IMR-90 (cell line): ENCODE measurements around the gene S100A11. TPM values are rescaled to one million over a fixed set of nuclear protein-coding genes. Genes with fewer than 3 reads are reported as not detected.
A peak's percentile ranks its signal among the peaks of the same experiment; 100 is the strongest.

Experiments
- ATAC-seq: fragments of 200-7000 bp; cut with Tn5 transposase; 2 replicates; pipeline ENCODE4 v1.9.1; 2020; ENCODE audit warnings: low read depth, mild to moderate bottlenecking, moderate library complexity
- BruUV-seq: library from RNA; stranded (reverse); fragments of 400-500 nt; replicated peaks from 2 replicates; lab custom pipeline; 2021; lab: Mats Ljungman, UMichigan
- CTCF ChIA-PET: fragments of 300-600 bp; formaldehyde crosslinking; extraction: SDS; loops from one replicate; lab custom pipeline; 2021; ENCODE audit warnings: antibody characterized with exemption; lab: Yijun Ruan, JAX
- POLR2A ChIA-PET: fragments of 300-600 bp; sonication (Branson Sonifier 250); formaldehyde crosslinking; loops from one replicate; lab custom pipeline; 2022; ENCODE audit warnings: antibody characterized with exemption; ENCODE audit not compliant: unreplicated experiment; lab: Charles Lee
- DNase-seq: peaks from one replicate; pipeline ENCODE4 v3.0.0; 2013
- H2AFZ ChIP-seq: replicated peaks from 2 replicates; pipeline ENCODE3; 2013; ENCODE audit warnings: low read length, mild to moderate bottlenecking; ENCODE audit not compliant: poor library complexity
- H2AK5ac ChIP-seq: 2 replicates; pipeline ENCODE4 v1.6.1; 2013; ENCODE audit warnings: low read depth, low read length, inconsistent platforms
- H2AK9ac ChIP-seq: replicated peaks from 2 replicates; pipeline ENCODE3; 2013; ENCODE audit warnings: mild to moderate bottlenecking, low read depth, low read length, moderate library complexity; ENCODE audit not compliant: poor library complexity
- H2BK120ac ChIP-seq: 2 replicates; pipeline ENCODE4 v1.6.1; 2013; ENCODE audit warnings: low read depth, low read length, inconsistent platforms
- H2BK15ac ChIP-seq: 3 replicates; pipeline ENCODE4 v1.6.1; 2013; ENCODE audit warnings: low read depth, low read length, inconsistent platforms
- H2BK20ac ChIP-seq: 2 replicates; pipeline ENCODE4 v1.6.1; 2013; ENCODE audit warnings: low read depth, mild to moderate bottlenecking, inconsistent platforms, low read length, moderate library complexity
- H2BK5ac ChIP-seq: 2 replicates; pipeline ENCODE4 v1.6.1; 2013; ENCODE audit warnings: mild to moderate bottlenecking, low read depth, low read length, inconsistent platforms; ENCODE audit not compliant: poor library complexity, severe bottlenecking
- H3K14ac ChIP-seq: replicated peaks from 2 replicates; pipeline ENCODE4 v1.6.1; 2013; ENCODE audit warnings: low read depth, low read length, inconsistent platforms
- H3K18ac ChIP-seq: 2 replicates; pipeline ENCODE4 v1.6.1; 2013; ENCODE audit warnings: low read depth, low read length, control low read depth
- H3K23ac ChIP-seq: 2 replicates; pipeline ENCODE4 v1.6.1; 2013; ENCODE audit warnings: low read depth, low read length, inconsistent platforms
- H3K27ac ChIP-seq: 2 replicates; pipeline ENCODE4 v1.5.1; 2013; ENCODE audit warnings: mild to moderate bottlenecking, control low read depth, low read length; ENCODE audit not compliant: insufficient read depth
- H3K27me3 ChIP-seq: 2 replicates; pipeline ENCODE4 v1.6.1; 2013; ENCODE audit warnings: low read length; ENCODE audit not compliant: control insufficient read depth, insufficient read depth
- H3K36me3 ChIP-seq: 2 replicates; pipeline ENCODE4 v1.6.1; 2013; ENCODE audit warnings: low read length, mixed read lengths; ENCODE audit not compliant: control insufficient read depth, insufficient read depth
- H3K4ac ChIP-seq: 2 replicates; pipeline ENCODE4 v1.6.1; 2013; ENCODE audit warnings: low read depth, low read length, inconsistent platforms
- H3K4me1 ChIP-seq: 2 replicates; pipeline ENCODE4 v1.6.1; 2013; ENCODE audit warnings: low read length, mixed read lengths; ENCODE audit not compliant: control insufficient read depth, insufficient read depth
- H3K4me2 ChIP-seq: 2 replicates; pipeline ENCODE4 v1.6.1; 2013; ENCODE audit warnings: low read depth, mild to moderate bottlenecking, control low read depth, low read length, moderate library complexity
- H3K4me3 ChIP-seq: 2 replicates; pipeline ENCODE4 v1.5.1; 2013; ENCODE audit warnings: low read depth, mild to moderate bottlenecking, control low read depth, low read length, moderate library complexity; ENCODE audit not compliant: insufficient read depth
- H3K56ac ChIP-seq: 2 replicates; pipeline ENCODE4 v1.6.1; 2013; ENCODE audit warnings: low read length, inconsistent platforms; ENCODE audit not compliant: insufficient read depth; ENCODE audit errors: extremely low read depth
- H3K79me1 ChIP-seq, 2 experiments: 2 replicates each; pipeline ENCODE4 v1.6.1; 2013; ENCODE audit warnings: low read length in 2 of 2, inconsistent platforms in 1 of 2, low read depth in 1 of 2
- H3K9ac ChIP-seq: 2 replicates; pipeline ENCODE4 v1.6.1; 2013; ENCODE audit warnings: low read depth, low read length, control low read depth
- H3K9me1 ChIP-seq: 2 replicates; pipeline ENCODE4 v1.6.1; 2013; ENCODE audit warnings: low read length, inconsistent platforms; ENCODE audit not compliant: insufficient read depth
- H3K9me3 ChIP-seq: 2 replicates; pipeline ENCODE4 v1.6.1; 2013; ENCODE audit warnings: low read length; ENCODE audit not compliant: control insufficient read depth, insufficient read depth
- H4K20me1 ChIP-seq: 2 replicates; pipeline ENCODE4 v1.6.1; 2013; ENCODE audit warnings: low read length, inconsistent platforms; ENCODE audit not compliant: insufficient read depth
- H4K5ac ChIP-seq: 2 replicates; pipeline ENCODE4 v1.6.1; 2013; ENCODE audit warnings: mild to moderate bottlenecking, low read depth, low read length, control low read depth
- H4K8ac ChIP-seq, 2 experiments: 2 replicates each; pipeline ENCODE4 v1.6.1; 2013; ENCODE audit warnings: low read depth in 2 of 2, low read length in 2 of 2, control low read depth in 1 of 2, inconsistent platforms in 1 of 2
- H4K91ac ChIP-seq: 2 replicates; pipeline ENCODE4 v1.6.1; 2013; ENCODE audit warnings: low read depth, low read length, inconsistent platforms; ENCODE audit not compliant: insufficient read depth
- BHLHE40 ChIP-seq: fragments of 150-350 bp; IDR thresholded peaks from 2 replicates; pipeline ENCODE4 v1.6.1; 2016; ENCODE audit warnings: mild to moderate bottlenecking, low read depth, low read length
- CEBPB ChIP-seq: IDR thresholded peaks from 2 replicates; pipeline ENCODE4 v1.6.1; 2012; ENCODE audit warnings: low read depth, low read length, improper control_type of control experiment
- CHD1 ChIP-seq: IDR thresholded peaks from 2 replicates; pipeline ENCODE4 v1.6.1; 2012; ENCODE audit warnings: low read depth, low read length, improper control_type of control experiment
- ELK1 ChIP-seq: fragments of 150-350 bp; IDR thresholded peaks from 2 replicates; pipeline ENCODE4 v1.6.1; 2016; ENCODE audit warnings: low read depth, mild to moderate bottlenecking, low read length, moderate library complexity, borderline replicate concordance
- FOS ChIP-seq: fragments of 150-350 bp; IDR thresholded peaks from 2 replicates; pipeline ENCODE4 v1.6.1; 2016; ENCODE audit warnings: low read depth, low read length
- MAFK ChIP-seq: IDR thresholded peaks from 2 replicates; pipeline ENCODE4 v1.6.1; 2012; ENCODE audit warnings: low read depth, low read length, improper control_type of control experiment
- MAZ ChIP-seq: IDR thresholded peaks from 2 replicates; pipeline ENCODE4 v1.6.1; 2012; ENCODE audit warnings: low read depth, mild to moderate bottlenecking, low read length, improper control_type of control experiment, moderate library complexity, borderline replicate concordance
- MXI1 ChIP-seq: IDR thresholded peaks from 2 replicates; pipeline ENCODE4 v1.6.1; 2012; ENCODE audit warnings: low read depth, mild to moderate bottlenecking, low read length, moderate library complexity, borderline replicate concordance
- NFE2L2 ChIP-seq: fragments of 150-350 bp; IDR thresholded peaks from 2 replicates; pipeline ENCODE4 v1.6.1; 2016; ENCODE audit warnings: low read depth, mild to moderate bottlenecking, low read length
- POLR2A ChIP-seq: IDR thresholded peaks from 2 replicates; pipeline ENCODE4 v1.6.1; 2012; ENCODE audit warnings: mild to moderate bottlenecking, low read depth, low read length
- RAD21 ChIP-seq: IDR thresholded peaks from 2 replicates; pipeline ENCODE4 v1.6.1; 2012; ENCODE audit warnings: low read length, improper control_type of control experiment
- RCOR1 ChIP-seq: IDR thresholded peaks from 2 replicates; pipeline ENCODE4 v1.6.1; 2012; ENCODE audit warnings: mild to moderate bottlenecking, low read length, improper control_type of control experiment; ENCODE audit not compliant: insufficient replicate concordance
- RFX5 ChIP-seq: IDR thresholded peaks from 2 replicates; pipeline ENCODE4 v1.8.0; 2012; ENCODE audit warnings: low read depth, mild to moderate bottlenecking, low read length, moderate library complexity
- SMC3 ChIP-seq: fragments of 150-350 bp; IDR thresholded peaks from 2 replicates; pipeline ENCODE4 v1.6.1; 2016; ENCODE audit warnings: low read depth, mild to moderate bottlenecking, antibody characterized with exemption, low read length, moderate library complexity
- USF2 ChIP-seq: fragments of 150-350 bp; IDR thresholded peaks from 2 replicates; pipeline ENCODE4 v1.6.1; 2017; ENCODE audit warnings: mild to moderate bottlenecking, antibody characterized with exemption, low read length, low read depth
- WGBS, 2 experiments: methylation state at CpG; one replicate each; pipeline versions ENCODE4 v1.1.5 to v1.1.7; 2013; ENCODE audit warnings: missing lambda C conversion rate in 2 of 2; ENCODE audit not compliant: insufficient read length in 1 of 2; ENCODE audit errors: extremely low coverage in 2 of 2; 5-methylcytosine and 5-hydroxymethylcytosine counted together
- dilution Hi-C: fragments of 300-500 bp; cut with HindIII; formaldehyde crosslinking; loops from one replicate; pipeline ENCODE4 v1.14.3; 2018; ENCODE audit warnings: low sequenced_read_pairs; ENCODE audit not compliant: unreplicated experiment
- in situ Hi-C: fragments of 300-500 bp; cut with MboI; formaldehyde crosslinking; loops from 3 replicates; pipeline ENCODE4 v1.14.3; 2019; ENCODE audit warnings: low sequenced_read_pairs, inconsistent platforms, mixed read lengths
- intact Hi-C: fragments of 100-400 bp; cut with micrococcal nuclease; formaldehyde crosslinking; loops from 2 replicates; pipeline ENCODE4 v1.10.0; 2022
- polyA plus RNA-seq, 3 experiments: library from polyadenylated mRNA; depleted of rRNA; stranded (reverse); fragments of >200 nt; gene quantifications; 2 replicates each; pipeline ENCODE4 v1.2.3, GENCODE V29; 2012; ENCODE audit warnings: low replicate concordance in 1 of 3
- total RNA-seq: library from RNA; depleted of rRNA; stranded (reverse); fragments of >200 nt; gene quantifications from 2 replicates; pipeline ENCODE4 v1.2.3, GENCODE V29; 2012

S100A11 gene
- total and polyA plus RNA-seq, 2 of the 4 experiments (the other 2 are of a cell fraction) = 167 to 1,402 TPM

DNA sequence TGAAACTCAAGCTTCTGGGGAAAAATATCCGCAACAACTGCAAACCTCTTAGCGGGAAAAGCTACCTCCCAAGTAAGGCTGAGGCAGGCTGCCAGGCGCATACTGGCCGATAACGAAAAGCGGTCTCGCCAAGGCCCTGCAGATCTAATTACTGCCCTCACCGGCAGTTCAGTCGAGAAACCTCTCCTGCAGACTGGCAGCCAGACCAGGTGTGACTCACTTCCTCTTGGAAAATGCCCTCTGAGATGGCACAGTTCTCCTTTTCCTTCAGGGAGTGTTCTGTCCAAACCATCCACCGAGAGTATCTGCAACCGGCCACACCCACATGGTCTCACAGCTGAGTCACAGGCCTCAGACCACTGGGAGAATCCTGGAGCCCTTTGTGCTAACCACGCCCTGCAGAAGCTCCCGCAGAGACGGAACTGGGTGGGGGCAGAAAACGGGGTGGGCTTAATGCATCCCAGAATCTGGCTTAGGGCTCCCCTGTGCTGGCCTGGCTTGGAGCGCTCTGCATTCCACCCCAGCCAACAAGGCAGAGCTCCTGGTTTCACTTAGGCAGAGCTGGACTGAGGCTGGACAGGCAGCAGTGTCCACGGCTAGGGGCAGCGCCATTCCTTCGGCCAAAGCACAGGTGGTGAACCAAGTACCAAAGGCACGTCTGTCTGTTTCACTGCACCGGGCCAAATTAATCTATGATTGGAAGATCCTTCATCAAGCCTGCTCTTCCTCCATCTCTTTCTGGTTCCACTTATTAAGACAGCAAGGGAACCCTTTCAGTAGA is 44.3 kb downstream of the S100A11 start:
- H3K23ac ChIP-seq = peak overlapping the region; percentile 96
- H4K20me1 ChIP-seq = peaks cover 58% of the 10 kb centered on the region
- dilution Hi-C loops = no loop called here
- H2BK120ac ChIP-seq = peak overlapping the region; percentile 82
- no TSS peak for BruUV-seq
- H3K14ac ChIP-seq = peak overlapping the region; percentile 96
- H3K9me1 ChIP-seq = peaks cover 12% of the 10 kb centered on the region
- H3K4me3 ChIP-seq = peak overlapping the region; percentile 89
- peak overlapping the region; percentile 94 for H2AK9ac ChIP-seq
- peaks cover 4 to 51% of the 10 kb centered on the region in 2 experiments for H3K79me1 ChIP-seq
- peak; percentile 56 for ATAC-seq
- peak overlapping the region; percentile 96 for H3K9ac ChIP-seq
- H2AFZ ChIP-seq = peak overlapping the region; percentile 87
- peak overlapping the region; percentile 93 for H3K27ac ChIP-seq
- peak overlapping the region; percentile 51; the same call in 1 of the 3 replicates for H2BK15ac ChIP-seq
- in situ Hi-C loops = loop anchor here (10.0 to 25.0 kb wide), 2 partner anchors 448 to 680 kb away; partner anchors contain the start of gene TUFT1
- peak overlapping the region; percentile 29; the same call in 1 of the 2 replicates for H2BK20ac ChIP-seq
- no peaks in the 10 kb centered on the region for H3K27me3 ChIP-seq
- peak overlapping the region; percentile 90 for H4K8ac ChIP-seq
- H4K5ac ChIP-seq = peak overlapping the region; percentile 52; the same call in 1 of the 2 replicates
- ChIA-PET POLR2A (interaction anchor here (0.6 kb wide), 2 partner anchors 9 to 1356 kb away, joined by 3 to 4 read pairs; partner anchors contain the start of gene PGLYRP4), CTCF (interaction anchor here (1.2 to 2.2 kb wide), 4 partner anchors 9 to 25 kb away, joined by 3 to 6 read pairs (median 4); no protein-coding TSS in a partner anchor)
- intact Hi-C loops = loop anchor here (2.0 kb wide), 1 partner anchor 104 kb away; no protein-coding TSS in a partner anchor
- H3K4me2 ChIP-seq = peak overlapping the region; percentile 93
- H4K91ac ChIP-seq = peak overlapping the region; percentile 92
- peak overlapping the region; percentile 90 for H3K56ac ChIP-seq
- H3K9me3 ChIP-seq = no peaks in the 10 kb centered on the region
- H2BK5ac ChIP-seq = peak overlapping the region; percentile 88
- H3K4ac ChIP-seq = peak overlapping the region; percentile 97
- 3% methylated on average over 13 of the region's 21 CpGs; no CpG with 5 or more reads in 1 of the 2 experiments for WGBS, 2 experiments
- DNase-seq = peak; percentile 87
- no peaks in the 10 kb centered on the region for H3K36me3 ChIP-seq
- peak overlapping the region; percentile 87 for H2AK5ac ChIP-seq
- H3K4me1 ChIP-seq = peaks cover 28% of the 10 kb centered on the region
- peak overlapping the region; percentile 68 for H3K18ac ChIP-seq
- TF ChIP-seq RAD21 (no peak), POLR2A (peak; percentile 86), FOS (peak; percentile 38; the same call in 1 of the 2 replicates), MXI1 (peak; percentile 77; the same call in 1 of the 2 replicates), BHLHE40 (no peak), NFE2L2 (no peak), RFX5 (no peak), MAZ (no peak; the same call in 1 of the 2 replicates), CHD1 (no peak), SMC3 (no peak), ELK1 (no peak), RCOR1 (peak; percentile 36), USF2 (peak; percentile 9; the same call in 1 of the 2 replicates), CEBPB (0 out of 2 replicates have a peak, but pooled peaks have one; percentile 16), MAFK (no peak)
